ENCODE data around the gene SIGLEC5.
"Not testable (repeated sequence)": the region's sequence is repeated elsewhere in the genome, so short reads cannot be mapped to it uniquely, and the experiment has no call there.

The SIGLEC5 gene

GRCh38 chr19:51630315-51630714 is at the start of gene SIGLEC5:
TSS of gene SIGLEC5 (minus strand) at chr19:51630401. CDS start at chr19:51630335, 66 bp downstream.
- not testable (repeated sequence) for H4K20me1 ChIP-seq (ENCODE audit: low read depth, low read length); H3K4me3 ChIP-seq (ENCODE audit: insufficient read depth, low read length, poor library complexity, severe bottlenecking); H3K27ac ChIP-seq (ENCODE audit: low read depth, low read length); H3K9ac ChIP-seq (ENCODE audit: low read length); H2AFZ ChIP-seq (ENCODE audit: low read depth, low read length, severe bottlenecking); H3F3A ChIP-seq (ENCODE audit: insufficient read depth); H3K27me3 ChIP-seq (ENCODE audit: low read length); H3K9me3 ChIP-seq (ENCODE audit: insufficient read depth, low read length); H3K4me2 ChIP-seq (ENCODE audit: low read depth, low read length, poor library complexity, severe bottlenecking); H3K79me2 ChIP-seq (ENCODE audit: insufficient read depth, low read length); H3K36me3 ChIP-seq (ENCODE audit: low read length); H3K9me2 ChIP-seq (replicated peaks; ENCODE audit: insufficient read depth, low read length)

DNA sequence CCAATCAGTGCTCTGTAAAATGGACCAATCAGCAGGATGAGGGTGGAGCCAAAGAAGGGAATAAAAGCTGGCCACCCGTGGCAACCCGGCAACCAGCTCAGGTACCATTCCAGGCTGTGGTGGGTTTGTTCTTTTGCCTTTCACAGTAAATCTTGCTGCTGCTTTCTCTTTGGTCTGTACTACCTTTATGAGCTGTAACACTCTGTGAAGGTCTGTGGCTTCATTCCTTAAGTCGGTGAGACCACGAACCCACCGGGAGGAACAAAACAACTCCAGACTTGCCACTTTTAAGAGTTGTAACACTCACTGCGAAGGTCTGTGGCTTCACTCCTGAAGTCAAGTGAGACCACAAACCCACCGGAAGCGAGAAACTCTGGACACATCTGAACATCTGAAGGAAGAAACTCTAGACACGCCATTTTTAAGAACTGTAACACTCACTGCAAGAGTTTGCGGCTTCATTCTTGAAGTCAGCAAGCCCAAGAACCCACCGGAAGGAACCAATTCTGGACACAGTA is 46.4 kb upstream of the SIGLEC5 start:
- Histone ChIP-seq H3K9ac (ENCODE audit: low read length) (no peak overlapping the region), H3K4me2 (ENCODE audit: low read depth, low read length, poor library complexity, severe bottlenecking) (no peak overlapping the region), H3K27ac (ENCODE audit: low read depth, low read length) (no peak overlapping the region), H3K36me3 (ENCODE audit: low read length) (no peaks in the 10 kb centered on the region), H2AFZ (ENCODE audit: low read depth, low read length, severe bottlenecking) (no peak overlapping the region), H3F3A (ENCODE audit: insufficient read depth) (no peaks in the 10 kb centered on the region), H3K27me3 (ENCODE audit: low read length) (no peaks in the 10 kb centered on the region), H3K9me3 (ENCODE audit: insufficient read depth, low read length) (no peaks in the 10 kb centered on the region), H3K79me2 (ENCODE audit: insufficient read depth, low read length) (no peaks in the 10 kb centered on the region), H4K20me1 (ENCODE audit: low read depth, low read length) (no peaks in the 10 kb centered on the region), H3K4me3 (ENCODE audit: insufficient read depth, low read length, poor library complexity, severe bottlenecking) (no peak overlapping the region), H3K9me2 (replicated peaks; ENCODE audit: insufficient read depth, low read length) (no peaks in the 10 kb centered on the region)
- TF ChIP-seq EZH2phosphoT487 (conservative IDR thresholded peaks at IDR 0.05; ENCODE audit: low read length) (no peak), CTCF (IDR thresholded peaks at IDR 0.05; ENCODE audit: insufficient read depth, low read length, poor library complexity, severe bottlenecking) (no peak)

- H3K79me2 ChIP-seq (ENCODE audit: insufficient read depth, low read length); H3K27ac ChIP-seq (ENCODE audit: low read depth, low read length); H2AFZ ChIP-seq (ENCODE audit: low read depth, low read length, severe bottlenecking); H3K4me2 ChIP-seq (ENCODE audit: low read depth, low read length, poor library complexity, severe bottlenecking); H3K9ac ChIP-seq (ENCODE audit: low read length); H4K20me1 ChIP-seq (ENCODE audit: low read depth, low read length); H3K9me3 ChIP-seq (ENCODE audit: insufficient read depth, low read length); H3K4me3 ChIP-seq (ENCODE audit: insufficient read depth, low read length, poor library complexity, severe bottlenecking); H3K27me3 ChIP-seq (ENCODE audit: low read length); H3K9me2 ChIP-seq (replicated peaks; ENCODE audit: insufficient read depth, low read length); H3F3A ChIP-seq (ENCODE audit: insufficient read depth); H3K36me3 ChIP-seq (ENCODE audit: low read length): not testable (repeated sequence)
- TF ChIP-seq CTCF (IDR thresholded peaks at IDR 0.05; ENCODE audit: insufficient read depth, low read length, poor library complexity, severe bottlenecking), result peak; percentile 21
These were observed 45.8 kb upstream of the SIGLEC5 start for GRCh38 chr19:51675911-51676565.

GRCh38 chr19:51668216-51668615 is 38.0 kb upstream of the SIGLEC5 start:
- Histone ChIP-seq H3K9me3 (ENCODE audit: insufficient read depth, low read length) (no peaks in the 10 kb centered on the region), H3K9ac (ENCODE audit: low read length) (no peak overlapping the region), H4K20me1 (ENCODE audit: low read depth, low read length) (no peaks in the 10 kb centered on the region), H3K4me2 (ENCODE audit: low read depth, low read length, poor library complexity, severe bottlenecking) (no peak overlapping the region), H3F3A (ENCODE audit: insufficient read depth) (no peaks in the 10 kb centered on the region), H3K27ac (ENCODE audit: low read depth, low read length) (no peak overlapping the region), H3K79me2 (ENCODE audit: insufficient read depth, low read length) (no peaks in the 10 kb centered on the region), H3K9me2 (replicated peaks; ENCODE audit: insufficient read depth, low read length) (no peaks in the 10 kb centered on the region), H3K36me3 (ENCODE audit: low read length) (no peaks in the 10 kb centered on the region), H2AFZ (ENCODE audit: low read depth, low read length, severe bottlenecking) (no peak overlapping the region), H3K4me3 (ENCODE audit: insufficient read depth, low read length, poor library complexity, severe bottlenecking) (no peak overlapping the region), H3K27me3 (ENCODE audit: low read length) (no peaks in the 10 kb centered on the region)
- TF ChIP-seq CTCF (IDR thresholded peaks at IDR 0.05; ENCODE audit: insufficient read depth, low read length, poor library complexity, severe bottlenecking), result no peak
- TF ChIP-seq EZH2phosphoT487 (conservative IDR thresholded peaks at IDR 0.05; ENCODE audit: low read length), result no peak
